Neural progenitor cell (in vitro differentiated cells): ENCODE measurements around the gene PSD.

Source experiments
- EZH2 ChIP-seq: fragments of 200-600 bp; sonication (generic); IDR thresholded peaks from 2 replicates; pipeline ENCODE4 v1.6.1; 2017; ENCODE audit warnings: antibody characterized with exemption, mild to moderate bottlenecking, moderate library complexity
- EZH2phosphoT487 ChIP-seq: fragments of 200-600 bp; sonication (generic); IDR thresholded peaks from 2 replicates; pipeline ENCODE4 v1.6.1; 2017; ENCODE audit warnings: antibody characterized with exemption
- TF ChIP-seq, protein P1 (sequence below): fragments of 200-600 bp; sonication (generic); IDR thresholded peaks from 2 replicates; pipeline ENCODE4 v1.5.1; 2017; ENCODE audit warnings: antibody characterized with exemption, mild to moderate bottlenecking

DNA sequence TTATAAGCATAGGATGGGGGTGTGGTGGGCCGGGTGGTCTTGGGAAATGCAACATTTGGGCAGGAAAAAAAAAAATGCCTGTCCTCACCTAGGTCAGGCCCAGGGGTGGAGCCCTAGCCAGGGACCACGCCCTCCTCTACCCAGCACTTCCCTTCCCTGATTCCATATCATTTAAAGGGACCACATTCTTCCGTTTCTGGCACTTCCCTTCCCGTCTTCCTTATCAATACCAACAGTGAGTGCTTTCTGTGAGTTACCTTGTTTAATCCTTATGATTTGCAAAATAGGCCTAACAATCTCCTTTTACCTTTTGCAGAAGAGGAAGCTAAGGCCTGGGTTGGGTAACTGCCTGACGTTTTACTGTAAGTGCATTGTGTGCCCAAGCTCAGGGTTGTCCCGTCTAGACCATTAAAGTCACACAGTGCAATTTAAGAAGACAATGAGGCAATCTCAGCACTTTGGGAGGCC is 49.4 kb upstream of the PSD start:
- TF ChIP-seq, protein P1, sequence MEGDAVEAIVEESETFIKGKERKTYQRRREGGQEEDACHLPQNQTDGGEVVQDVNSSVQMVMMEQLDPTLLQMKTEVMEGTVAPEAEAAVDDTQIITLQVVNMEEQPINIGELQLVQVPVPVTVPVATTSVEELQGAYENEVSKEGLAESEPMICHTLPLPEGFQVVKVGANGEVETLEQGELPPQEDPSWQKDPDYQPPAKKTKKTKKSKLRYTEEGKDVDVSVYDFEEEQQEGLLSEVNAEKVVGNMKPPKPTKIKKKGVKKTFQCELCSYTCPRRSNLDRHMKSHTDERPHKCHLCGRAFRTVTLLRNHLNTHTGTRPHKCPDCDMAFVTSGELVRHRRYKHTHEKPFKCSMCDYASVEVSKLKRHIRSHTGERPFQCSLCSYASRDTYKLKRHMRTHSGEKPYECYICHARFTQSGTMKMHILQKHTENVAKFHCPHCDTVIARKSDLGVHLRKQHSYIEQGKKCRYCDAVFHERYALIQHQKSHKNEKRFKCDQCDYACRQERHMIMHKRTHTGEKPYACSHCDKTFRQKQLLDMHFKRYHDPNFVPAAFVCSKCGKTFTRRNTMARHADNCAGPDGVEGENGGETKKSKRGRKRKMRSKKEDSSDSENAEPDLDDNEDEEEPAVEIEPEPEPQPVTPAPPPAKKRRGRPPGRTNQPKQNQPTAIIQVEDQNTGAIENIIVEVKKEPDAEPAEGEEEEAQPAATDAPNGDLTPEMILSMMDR = no peak
- TF ChIP-seq EZH2 (no peak), EZH2phosphoT487 (no peak)
